ENCODE measurements around the gene TAF1A.

The TAF1A gene

GRCh38 chr1:222525951-222526350, 63.8 kb downstream of the TAF1A start:
- DNase-seq (ENCODE audit: low read depth) = no peak
- no peak overlapping the region for H3K4me3 ChIP-seq (replicated peaks; ENCODE audit: low read depth, low read length)
- TF ChIP-seq CTCF (IDR thresholded peaks at IDR 0.05; ENCODE audit: low read length, missing control alignments) = no peak

GRCh38 chr1:222523852-222524251, 65.9 kb downstream of the TAF1A start:
- no peak overlapping the region for H3K4me3 ChIP-seq (replicated peaks; ENCODE audit: low read depth, low read length)
- no peak for TF ChIP-seq CTCF (IDR thresholded peaks at IDR 0.05; ENCODE audit: low read length, missing control alignments)
- no peak for DNase-seq (ENCODE audit: low read depth)

- no peak overlapping the region for H3K4me3 ChIP-seq (replicated peaks; ENCODE audit: low read depth, low read length)
- DNase-seq (ENCODE audit: low read depth) = no peak
- no peak for TF ChIP-seq CTCF (IDR thresholded peaks at IDR 0.05; ENCODE audit: low read length, missing control alignments)
Observed at GRCh38 chr1:222522105-222522915, 67.4 kb downstream of the TAF1A start.

- H3K4me3 ChIP-seq (replicated peaks; ENCODE audit: low read depth, low read length) = no peak overlapping the region
- DNase-seq (ENCODE audit: low read depth) = peak; percentile 70
- no peak for TF ChIP-seq CTCF (IDR thresholded peaks at IDR 0.05; ENCODE audit: low read length, missing control alignments)
Observed at GRCh38 chr1:222521299-222522104, 68.2 kb downstream of the TAF1A start.
